GM19395 (cell line): ENCODE results near the gene PAM.
A peak's percentile ranks its signal among the peaks of the same experiment; 100 is the strongest.
"Not testable (repeated sequence)": the region's sequence is repeated elsewhere in the genome, so short reads cannot be mapped to it uniquely, and the experiment has no call there.

Source experiments
- ATAC-seq: cut with Tn5 transposase; IDR thresholded peaks from one replicate; pipeline ENCODE4 v1.9.1; 2021; ENCODE audit warnings: mild to moderate bottlenecking, moderate library complexity; ENCODE audit not compliant: unreplicated experiment

The PAM gene

GRCh38 chr5:102750151-102750834 is 4.8 kb upstream of the PAM start:
- ATAC-seq: no peak

DNA sequence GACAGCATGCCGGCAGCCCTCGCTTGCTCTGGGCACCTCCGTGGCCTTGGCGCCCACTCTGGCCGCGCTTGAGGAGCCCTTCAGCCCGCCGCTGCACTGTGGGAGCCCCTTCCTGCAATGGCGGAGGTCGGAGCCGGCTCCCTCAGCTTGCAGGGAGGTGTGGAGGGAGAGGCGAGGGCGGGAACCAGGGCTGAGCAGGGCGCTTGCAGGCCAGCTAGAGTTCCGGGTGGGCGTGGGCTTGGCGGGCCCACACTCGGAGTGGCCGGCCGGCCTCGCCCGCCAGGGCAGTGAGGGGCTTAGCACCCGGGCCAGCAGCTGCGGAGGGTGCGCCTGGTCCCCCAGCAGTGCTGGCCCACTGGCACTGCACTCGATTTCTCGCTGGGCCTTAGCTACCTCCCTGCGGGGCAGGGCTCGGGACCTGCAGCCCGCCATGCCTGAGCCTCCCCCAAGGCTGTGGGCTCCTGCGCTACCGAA is 3.2 kb upstream of the PAM start:
- not testable (repeated sequence) for ATAC-seq

GRCh38 chr5:102753889-102754766 is 977 bp upstream of the PAM start:
- ATAC-seq: peak; percentile 3

GRCh38 chr5:102755686-102756371 is 724 bp downstream of the PAM start:
- ATAC-seq: peak; percentile 71

- no peak for ATAC-seq
Measured at GRCh38 chr5:102758576-102758975, 3.5 kb downstream of the PAM start.

GRCh38 chr5:102759289-102759688 is 4.2 kb downstream of the PAM start:
- ATAC-seq: no peak

GRCh38 chr5:102759700-102760099 is 4.6 kb downstream of the PAM start:
- no peak for ATAC-seq

- no peak for ATAC-seq
Measured at GRCh38 chr5:102760815-102761214, 5.7 kb downstream of the PAM start.

DNA sequence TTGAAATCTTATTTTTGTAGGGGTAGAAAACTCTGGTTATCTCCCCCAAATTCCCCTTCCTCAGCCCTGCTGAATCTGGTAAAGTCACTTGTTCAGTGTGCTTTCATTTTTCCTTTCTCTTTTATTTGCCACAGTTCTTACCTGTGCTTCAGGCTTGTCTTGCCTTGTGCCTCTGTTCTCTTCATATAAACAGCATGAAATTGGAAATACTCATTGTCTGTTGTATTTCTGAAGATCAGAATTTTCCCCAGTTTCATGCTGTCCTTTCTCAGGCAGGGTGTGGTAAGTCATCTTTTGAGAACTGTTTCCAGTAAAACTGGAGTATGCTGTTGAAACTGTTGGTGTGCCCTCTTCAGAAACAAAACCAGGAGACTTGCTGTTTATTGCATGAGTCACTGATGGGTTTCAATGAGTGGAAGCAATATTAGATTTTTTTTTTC is 7.0 kb downstream of the PAM start:
- peak; percentile 81 for ATAC-seq

DNA sequence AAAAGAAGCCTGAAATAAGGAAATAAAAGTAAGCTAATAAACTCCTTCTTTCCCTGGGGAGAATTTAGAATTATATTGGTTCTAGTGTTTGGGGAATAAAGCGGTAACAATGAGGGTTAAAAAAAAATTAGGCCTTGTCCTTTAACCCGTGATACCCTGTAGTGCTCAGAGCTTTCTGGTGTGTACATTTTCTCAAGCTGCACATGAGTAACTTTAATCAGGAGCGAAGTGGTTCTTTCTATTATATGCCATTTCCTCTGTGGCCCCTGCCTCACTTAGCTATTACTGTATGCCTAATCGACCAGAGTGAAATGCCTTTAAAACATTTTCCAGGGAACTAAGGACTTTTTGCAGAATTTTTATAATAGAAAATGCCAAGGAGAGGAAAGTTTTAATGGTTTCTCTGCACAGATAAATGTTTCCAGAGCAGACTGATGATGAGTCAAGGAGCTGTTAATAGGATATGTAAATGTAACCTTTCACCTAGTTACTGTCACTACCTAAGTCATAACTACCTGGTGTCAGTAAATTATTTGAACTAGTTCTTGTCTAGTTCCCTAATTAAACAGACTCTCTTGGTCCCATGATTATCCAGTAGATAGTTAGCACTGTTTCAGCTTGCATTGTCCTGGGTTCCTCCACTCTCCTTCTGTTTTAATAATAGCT is 7.6 kb downstream of the PAM start:
- peak; percentile 33 for ATAC-seq

GRCh38 chr5:102763734-102764133 is 8.6 kb downstream of the PAM start:
- no peak for ATAC-seq

- ATAC-seq: no peak
Measured at GRCh38 chr5:102764381-102765004, 9.4 kb downstream of the PAM start.

- ATAC-seq: no peak
Measured at GRCh38 chr5:102765350-102765749, 10.2 kb downstream of the PAM start.

- ATAC-seq: no peak
Measured at GRCh38 chr5:102766295-102767090, 11.4 kb downstream of the PAM start.

DNA sequence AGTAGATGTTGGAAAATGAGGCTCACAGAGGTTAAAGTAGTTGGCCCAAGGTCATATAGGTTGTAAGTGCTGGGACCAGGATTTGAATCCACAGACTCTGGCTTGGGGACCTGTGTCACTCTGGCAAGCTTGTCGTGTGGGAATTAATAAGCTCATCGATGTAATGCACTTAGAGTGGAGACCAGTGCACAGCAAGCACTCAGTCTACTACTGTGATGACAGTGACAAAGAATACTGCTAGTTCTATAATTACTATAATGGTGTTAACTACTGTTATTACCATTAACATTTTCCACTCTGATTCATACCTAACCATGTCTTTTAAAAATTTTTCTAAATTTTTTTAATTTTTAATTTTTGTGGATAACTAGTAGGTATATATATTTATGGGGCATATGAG is 12.8 kb downstream of the PAM start:
- no peak for ATAC-seq

DNA sequence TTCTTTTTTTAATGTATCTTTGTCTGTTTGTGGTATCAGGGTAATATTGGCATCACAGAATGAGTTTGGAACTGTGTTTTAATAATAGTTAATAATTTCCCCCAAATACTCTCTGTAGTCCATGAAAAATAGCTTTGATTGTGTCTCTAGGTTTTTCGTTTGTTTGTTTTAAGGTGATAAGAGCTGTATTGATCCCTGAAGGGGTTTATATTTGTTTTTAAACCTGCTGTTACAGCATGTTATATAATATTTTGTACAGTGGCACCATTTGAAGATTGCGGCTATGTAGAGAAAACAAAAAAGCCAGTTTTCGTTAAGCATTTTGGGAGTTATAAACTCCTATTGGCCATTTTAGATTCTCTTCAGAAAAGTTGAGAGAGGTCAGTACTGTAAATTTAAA is 15.7 kb downstream of the PAM start:
- ATAC-seq: no peak

DNA sequence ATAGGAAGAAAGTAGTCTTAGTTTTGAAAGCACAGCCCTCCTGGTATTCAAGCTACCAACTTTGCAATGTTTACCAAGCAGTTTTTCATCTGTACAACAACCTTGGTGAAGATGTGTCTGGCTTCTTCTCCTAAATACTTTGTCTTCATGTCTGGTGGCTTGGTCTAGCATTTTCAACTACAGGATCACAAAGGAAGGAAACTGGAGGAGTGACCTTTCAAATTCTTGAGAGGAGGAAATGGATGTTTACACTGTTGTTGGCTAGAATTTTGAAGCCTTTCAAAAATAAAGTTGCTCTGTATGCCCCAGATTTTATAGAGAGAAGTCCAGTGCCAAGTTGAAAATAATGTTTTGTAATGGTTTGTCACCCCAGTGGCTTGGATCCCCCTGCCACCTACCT is 16.3 kb downstream of the PAM start:
- no peak for ATAC-seq

DNA sequence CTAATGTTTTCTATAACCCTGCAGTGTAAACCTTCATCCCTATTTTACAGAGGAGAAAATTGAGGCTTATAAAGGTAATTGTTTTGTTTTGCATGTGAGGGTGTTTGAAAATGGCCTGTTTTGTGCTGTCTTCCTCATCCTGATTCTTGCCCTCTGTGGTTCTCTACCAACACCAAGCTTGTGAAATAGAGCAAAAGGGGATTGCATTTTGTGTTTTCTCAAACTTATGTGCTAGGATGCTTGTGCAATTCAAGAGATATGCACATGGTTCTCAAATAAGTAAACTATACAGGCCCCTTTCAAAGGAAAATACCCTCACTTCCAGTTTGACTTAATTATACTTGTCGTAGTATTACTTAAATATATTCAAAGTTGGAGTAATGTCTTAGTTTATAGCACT is 17.2 kb downstream of the PAM start:
- ATAC-seq: no peak

DNA sequence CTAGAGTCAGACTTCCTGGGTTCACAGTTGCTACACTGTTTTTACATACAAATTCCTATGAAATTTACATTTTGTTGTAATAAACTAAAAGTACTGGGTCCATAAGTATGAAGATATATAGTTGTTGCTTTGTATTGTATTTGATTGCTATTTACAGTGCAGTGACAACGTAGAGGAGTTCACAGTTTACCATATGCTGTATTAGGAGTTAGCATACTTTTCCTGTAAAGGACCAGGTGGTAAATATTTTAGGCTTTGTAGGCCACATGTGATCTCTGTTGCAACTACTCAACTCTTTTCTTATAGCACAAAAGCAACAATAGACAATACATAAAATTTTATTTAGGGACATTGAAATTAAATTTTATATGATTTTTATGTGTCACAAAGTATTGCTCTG is 18.0 kb downstream of the PAM start:
- no peak for ATAC-seq

GRCh38 chr5:102775756-102776155 is 20.7 kb downstream of the PAM start:
- ATAC-seq: not testable (repeated sequence)
